Skeletal muscle cell (primary cell): Measurements from ENCODE around the gene LOXHD1.

ENCODE experiments used
- DNase-seq: peaks from one replicate; pipeline ENCODE4 v3.0.0-alpha.2; 2010; ENCODE audit warnings: low read depth
- H3K4me3 ChIP-seq: 2 replicates; pipeline ENCODE4 v1.5.1; 2011; ENCODE audit warnings: low read depth, mild to moderate bottlenecking, control low read depth, low read length, moderate library complexity

The LOXHD1 gene

GRCh38 chr18:46506974-46507586 lies 149.9 kb downstream of the LOXHD1 start:
- H3K4me3 ChIP-seq = no peak overlapping the region
- DNase-seq = no peak

DNA sequence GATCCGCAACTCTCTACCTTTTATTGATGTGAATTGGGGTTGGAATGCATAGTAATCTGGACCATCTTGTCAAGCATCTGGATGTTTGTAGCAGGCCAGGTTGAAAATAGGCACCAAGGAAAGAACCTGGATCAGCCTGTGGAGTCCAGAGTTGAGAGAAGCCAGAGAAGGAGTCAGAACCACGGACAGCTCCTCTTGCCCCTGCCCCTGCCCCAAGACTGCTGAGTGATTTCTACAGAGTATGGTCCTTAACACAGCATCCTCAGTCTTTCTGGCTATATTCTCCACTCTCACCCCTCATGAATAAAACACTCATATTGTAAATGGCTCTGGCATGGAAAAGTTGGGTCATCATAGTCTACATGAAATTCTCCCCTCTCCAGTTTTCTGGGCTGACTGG lies 154.6 kb downstream of the LOXHD1 start:
- H3K4me3 ChIP-seq = no peak overlapping the region
- no peak for DNase-seq

DNA sequence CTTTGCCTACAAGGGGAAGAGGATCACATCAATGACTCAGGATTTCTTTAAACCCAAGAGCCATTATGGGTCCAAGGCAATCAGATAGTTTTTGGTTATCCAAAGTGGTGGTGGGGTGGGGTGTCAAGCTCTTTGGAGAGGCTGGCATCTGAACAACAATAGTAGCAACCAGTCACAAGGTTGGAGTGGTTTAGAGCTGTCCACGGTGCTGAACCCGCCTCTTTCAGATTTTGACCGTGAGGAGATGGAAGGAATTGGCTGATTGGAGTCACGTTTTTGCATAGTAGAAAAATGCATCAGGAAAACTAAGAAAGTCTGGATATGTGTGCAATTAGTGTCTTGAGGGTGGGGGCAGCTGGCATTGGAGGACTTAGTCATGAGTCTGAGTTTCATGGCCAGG lies 159.9 kb downstream of the LOXHD1 start:
- H3K4me3 ChIP-seq = no peak overlapping the region
- DNase-seq = no peak

GRCh38 chr18:46488471-46489213 lies 168.4 kb downstream of the LOXHD1 start:
- no peak overlapping the region for H3K4me3 ChIP-seq

GRCh38 chr18:46485675-46486194 lies 171.3 kb downstream of the LOXHD1 start:
- no peak overlapping the region for H3K4me3 ChIP-seq
- no peak for DNase-seq

More at GRCh38 chr18:46488471-46489213, 168.4 kb downstream of the LOXHD1 start:
- no peak for DNase-seq

GRCh38 chr18:46484971-46485370 lies 172.0 kb downstream of the LOXHD1 start:
- H3K4me3 ChIP-seq = no peak overlapping the region
- DNase-seq = no peak

DNA sequence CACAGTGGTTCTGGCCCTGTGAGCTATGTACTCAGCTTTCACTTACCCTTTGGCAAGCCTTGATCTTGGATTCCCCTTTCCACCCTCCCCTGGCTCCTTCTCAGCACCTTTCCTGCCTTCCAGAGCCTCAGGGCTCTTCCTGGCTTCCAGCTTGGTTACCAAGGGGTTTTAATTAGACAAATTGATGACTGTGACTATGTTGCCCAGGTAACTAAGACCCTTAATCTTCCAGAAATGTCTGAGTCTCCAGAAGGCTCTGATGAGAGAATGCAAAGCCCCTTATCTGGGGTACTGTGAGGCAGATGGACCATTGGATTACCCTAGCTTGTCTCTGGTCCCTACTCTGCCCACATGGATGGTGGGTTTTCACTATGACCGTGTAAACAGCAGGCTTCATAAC lies 174.2 kb downstream of the LOXHD1 start:
- DNase-seq = no peak
- H3K4me3 ChIP-seq = no peak overlapping the region

GRCh38 chr18:46481847-46482245 lies 175.2 kb downstream of the LOXHD1 start:
- no peak overlapping the region for H3K4me3 ChIP-seq
- DNase-seq = no peak

DNA sequence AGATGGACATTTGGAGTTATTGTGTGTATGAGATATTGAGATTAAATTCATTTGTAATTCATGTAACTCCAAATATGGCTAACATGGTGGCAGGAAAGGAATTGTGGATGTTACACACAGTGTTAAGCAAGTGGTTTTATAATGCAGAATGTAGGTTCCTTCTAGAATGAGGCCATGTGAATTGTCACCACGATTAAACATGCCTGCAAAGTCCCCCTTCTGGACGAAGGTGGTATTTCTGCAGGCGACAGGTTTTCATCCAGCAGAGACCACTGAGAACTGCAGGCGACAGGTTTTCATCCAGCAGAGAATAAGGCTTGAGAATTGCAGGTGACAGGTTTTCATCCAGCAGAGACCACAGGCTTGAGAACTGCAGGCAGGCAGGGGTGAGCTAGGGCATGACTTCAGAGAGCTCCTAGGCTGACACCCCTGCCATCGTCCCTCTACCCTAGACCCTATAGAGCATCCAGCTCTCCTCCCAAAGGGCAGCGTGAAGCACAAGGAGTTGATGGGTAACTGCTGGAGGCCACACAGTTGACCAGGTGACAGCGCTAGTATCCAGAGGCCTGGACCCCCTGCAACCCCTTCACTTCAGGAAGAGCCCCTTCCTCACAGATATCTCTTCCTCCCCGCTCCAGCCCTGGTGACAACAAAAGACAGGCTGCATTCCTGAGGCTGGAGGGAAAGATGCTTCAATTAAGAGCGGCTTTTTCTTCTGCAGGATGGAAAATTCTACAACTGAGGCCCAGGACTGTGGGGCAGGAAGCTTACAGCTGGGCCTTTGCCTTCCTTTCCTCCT lies 175.8 kb downstream of the LOXHD1 start:
- DNase-seq = peak; percentile 17
- no peak overlapping the region for H3K4me3 ChIP-seq

- DNase-seq = no peak
- H3K4me3 ChIP-seq = no peak overlapping the region
Measured at GRCh38 chr18:46480226-46480625, 176.8 kb downstream of the LOXHD1 start.

DNA sequence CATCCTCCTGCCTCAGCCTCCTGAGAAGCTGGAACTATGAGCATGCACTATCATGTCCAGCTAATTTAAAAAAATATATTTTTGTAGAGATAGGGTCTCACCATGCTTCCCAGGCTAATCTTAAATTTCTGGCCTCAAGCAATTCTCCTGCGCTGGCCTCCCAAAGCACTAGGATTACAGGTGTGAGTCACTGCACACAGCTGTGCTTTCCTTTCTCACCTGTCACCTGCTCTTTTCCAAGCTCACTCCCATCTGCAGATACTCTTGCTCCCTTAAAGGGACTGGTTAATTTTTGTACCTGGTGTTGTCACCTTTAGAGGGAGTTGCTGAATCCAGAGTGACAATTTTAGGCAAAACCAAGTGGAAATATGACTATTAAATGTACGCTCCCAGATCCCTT lies 178.2 kb downstream of the LOXHD1 start:
- no peak for DNase-seq
- no peak overlapping the region for H3K4me3 ChIP-seq

DNA sequence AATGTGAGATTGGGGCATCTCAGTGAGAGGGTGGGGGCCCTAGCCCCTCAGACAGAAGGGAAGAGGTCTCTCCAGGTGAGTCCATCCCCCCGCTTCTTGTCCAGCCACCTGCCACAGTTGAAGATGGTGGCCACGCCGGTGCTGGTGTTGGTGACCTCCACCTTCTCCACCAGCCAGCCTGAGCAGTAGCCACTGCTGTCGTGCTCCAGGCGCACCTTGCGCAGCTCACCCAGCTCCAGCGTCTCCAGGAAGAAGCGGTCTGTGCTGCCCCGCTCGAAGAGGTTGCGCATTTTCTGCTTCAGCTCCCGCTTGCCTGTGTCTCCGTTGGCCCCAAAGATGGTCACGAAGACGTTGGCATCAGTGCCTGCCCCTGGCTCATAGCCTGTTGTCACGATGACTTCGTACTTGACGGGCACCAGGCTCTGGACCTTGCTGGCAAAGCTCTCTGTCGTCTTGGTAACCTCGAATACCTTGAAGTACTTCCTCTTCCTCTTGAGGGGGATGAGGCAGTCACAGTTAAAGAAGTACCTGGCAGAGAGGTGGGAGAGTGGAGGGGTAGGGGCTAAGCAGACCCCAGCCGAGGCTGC lies 179.5 kb downstream of the LOXHD1 start:
- no peak for DNase-seq
- H3K4me3 ChIP-seq = no peak overlapping the region

DNA sequence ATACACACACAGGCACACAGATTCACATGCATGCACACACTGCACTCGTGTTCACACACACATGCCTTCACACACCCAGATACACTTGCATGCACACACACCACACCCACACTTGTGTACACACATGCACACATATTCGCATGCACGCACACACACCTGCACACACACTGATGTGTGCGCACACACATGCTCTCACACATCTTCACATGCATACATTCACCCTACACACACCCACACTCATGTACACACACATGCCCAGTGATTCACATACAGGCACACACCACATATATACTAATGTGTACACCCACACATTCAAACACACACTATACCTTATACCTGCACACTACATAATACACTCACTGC lies 181.6 kb downstream of the LOXHD1 start:
- H3K4me3 ChIP-seq = no peak overlapping the region
- DNase-seq = no peak

DNA sequence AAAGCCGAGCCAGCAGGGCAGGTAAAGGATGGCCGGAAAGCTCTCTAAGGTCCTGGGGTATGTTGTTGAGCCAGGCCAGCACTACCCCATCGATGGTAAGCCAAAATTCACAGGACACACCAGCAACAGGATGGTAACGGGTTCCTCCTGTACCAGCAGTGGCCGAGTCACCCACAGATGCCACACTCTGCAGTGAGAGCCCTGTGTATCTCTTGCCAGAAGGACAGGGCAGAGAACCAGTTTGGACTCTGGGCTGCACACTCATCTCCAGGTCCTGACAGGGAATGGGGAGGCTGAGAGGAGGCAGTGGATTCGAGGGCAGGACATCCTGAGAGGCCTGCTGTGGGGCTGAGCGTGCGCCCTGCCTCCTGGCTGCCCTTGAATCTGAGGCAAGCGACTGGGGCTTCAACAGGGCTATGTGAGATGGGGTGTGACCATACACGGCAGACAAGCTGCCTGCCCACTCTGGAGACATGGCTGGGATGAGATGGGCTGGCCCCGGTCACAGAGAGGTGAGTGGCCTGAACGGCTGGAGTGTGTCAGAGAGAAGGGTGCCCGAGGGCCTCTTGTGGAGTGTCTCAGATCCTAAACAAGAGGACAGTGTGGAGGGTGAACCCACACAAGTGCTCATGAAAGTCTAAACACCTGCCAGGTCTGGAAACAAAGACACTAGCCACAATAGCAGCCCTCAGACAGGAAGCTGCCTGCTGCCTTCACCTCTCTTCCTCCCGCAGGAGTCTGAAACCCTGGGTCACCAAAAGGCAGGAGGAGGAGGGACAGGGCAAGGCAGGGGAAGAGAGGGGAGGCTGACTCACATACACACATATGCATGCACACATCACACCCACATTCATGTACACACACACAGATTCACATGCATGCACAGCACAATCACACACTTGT lies 182.3 kb downstream of the LOXHD1 start:
- no peak overlapping the region for H3K4me3 ChIP-seq
- DNase-seq = no peak

DNA sequence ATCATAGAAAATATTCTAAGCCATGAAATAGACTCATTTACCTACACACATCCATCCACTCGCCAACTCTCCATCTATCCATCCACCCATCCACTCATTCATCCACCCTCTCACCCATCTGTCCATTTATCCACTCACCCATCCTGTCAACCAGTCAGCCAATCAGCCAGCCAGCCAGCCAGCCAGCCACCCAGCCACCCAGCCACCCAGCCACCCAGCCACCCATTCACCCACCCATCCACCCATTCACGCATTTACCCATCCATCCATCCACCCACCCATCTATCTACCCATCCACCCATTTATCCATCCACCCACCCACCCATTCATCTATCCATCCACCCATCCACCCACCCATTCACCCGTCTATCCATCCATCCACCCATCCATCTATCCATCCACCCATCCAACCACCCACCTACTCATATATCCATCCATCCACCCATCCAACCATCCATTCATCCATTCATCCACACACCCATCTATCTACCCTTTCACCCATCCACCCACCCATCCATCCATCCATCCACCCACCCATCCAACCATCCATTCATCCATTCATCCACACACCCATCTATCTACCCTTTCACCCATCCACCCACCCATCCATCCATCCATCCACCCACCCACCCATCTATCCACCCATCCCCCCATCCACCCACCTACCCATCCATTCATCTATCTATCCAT lies 185.1 kb downstream of the LOXHD1 start:
- DNase-seq = no peak
- H3K4me3 ChIP-seq = no peak overlapping the region

GRCh38 chr18:46470714-46471113 lies 186.3 kb downstream of the LOXHD1 start:
- DNase-seq = no peak
- no peak overlapping the region for H3K4me3 ChIP-seq

GRCh38 chr18:46469186-46469915 lies 187.7 kb downstream of the LOXHD1 start:
- DNase-seq = peak; percentile 6
- H3K4me3 ChIP-seq = no peak overlapping the region
